A673 (cell line): ENCODE results near the gene RAB22A. TPM values are rescaled to one million over a fixed set of nuclear protein-coding genes. Genes with fewer than 3 reads are reported as not detected.
A peak's percentile ranks its signal among the peaks of the same experiment; 100 is the strongest.

Experiments used
- BruUV-seq: library from RNA; stranded (reverse); fragments of 400-500 nt; replicated peaks from 2 replicates; lab custom pipeline; 2021; lab: Mats Ljungman, UMichigan
- CTCF ChIA-PET: fragments of 300-600 bp; sonication (Branson Sonifier 250); formaldehyde crosslinking; loops from one replicate; lab custom pipeline; 2022; ENCODE audit warnings: antibody characterized with exemption; lab: Charles Lee
- POLR2A ChIA-PET: fragments of 300-600 bp; sonication (Branson Sonifier 250); formaldehyde crosslinking; loops from one replicate; lab custom pipeline; 2022; ENCODE audit warnings: antibody characterized with exemption; ENCODE audit not compliant: low non-redundant PET; lab: Charles Lee
- DNase-seq: peaks from one replicate; pipeline ENCODE4 v3.0.0-alpha.2; 2015; ENCODE audit warnings: low spot score
- H3K27ac ChIP-seq: fragments of 200-600 bp; sonication (generic); 2 replicates; pipeline ENCODE4 v1.5.1; 2016; ENCODE audit warnings: mixed run types, low read depth, mild to moderate bottlenecking, mixed read lengths, antibody characterized with exemption, low read length; ENCODE audit not compliant: poor library complexity, severe bottlenecking
- H3K27me3 ChIP-seq: fragments of 200-600 bp; sonication (generic); replicated peaks from 2 replicates; pipeline ENCODE4 v1.6.1; 2017; ENCODE audit warnings: mixed run types, low read depth, mild to moderate bottlenecking, mixed read lengths, antibody characterized with exemption, low read length; ENCODE audit not compliant: insufficient read depth, poor library complexity
- H3K36me3 ChIP-seq: fragments of 200-600 bp; sonication (generic); 2 replicates; pipeline ENCODE4 v1.6.1; 2016; ENCODE audit warnings: mixed run types, mild to moderate bottlenecking, mixed read lengths, antibody characterized with exemption, low read length; ENCODE audit not compliant: insufficient read depth, poor library complexity, severe bottlenecking
- H3K4me1 ChIP-seq: fragments of 200-600 bp; sonication (generic); 2 replicates; pipeline ENCODE4 v1.6.1; 2017; ENCODE audit warnings: mixed run types, mild to moderate bottlenecking, mixed read lengths, antibody characterized with exemption, low read length; ENCODE audit not compliant: insufficient read depth, poor library complexity, severe bottlenecking
- H3K4me3 ChIP-seq: fragments of 200-600 bp; sonication (generic); 2 replicates; pipeline ENCODE4 v1.5.1; 2016; ENCODE audit warnings: low read depth, mixed run types, mild to moderate bottlenecking, mixed read lengths, low read length; ENCODE audit not compliant: poor library complexity, severe bottlenecking
- H3K9me3 ChIP-seq: fragments of 200-600 bp; sonication (generic); 2 replicates; pipeline ENCODE4 v1.6.1; 2016; ENCODE audit warnings: mixed run types, low read depth, mild to moderate bottlenecking, mixed read lengths, antibody characterized with exemption, low read length; ENCODE audit not compliant: poor library complexity, severe bottlenecking
- EZH2 ChIP-seq: fragments of 200-600 bp; sonication (generic); IDR thresholded peaks from 2 replicates; pipeline ENCODE4 v1.6.1; 2017; ENCODE audit warnings: borderline replicate concordance, low read depth, mild to moderate bottlenecking, mixed read lengths, antibody characterized with exemption, low read length; ENCODE audit not compliant: poor library complexity, severe bottlenecking
- intact Hi-C: fragments of 100-400 bp; cut with micrococcal nuclease; formaldehyde crosslinking; loops from one replicate; pipeline ENCODE4 v1.10.0; 2022; ENCODE audit not compliant: unreplicated experiment
- total RNA-seq: library from RNA; stranded (reverse); gene quantifications from 2 replicates; pipeline ENCODE4 v1.2.3, GENCODE V29; 2021
- TF ChIP-seq, protein P1 (sequence below): fragments of 300-800, 200-600 bp; sonication (generic); conservative IDR thresholded peaks from 2 replicates; pipeline ENCODE4 v1.5.1; 2017; ENCODE audit warnings: low read depth, mild to moderate bottlenecking, antibody characterized with exemption, low read length, moderate library complexity, mixed read lengths

Gene RAB22A
- total RNA-seq, 1 experiment from 2014 or later, result 14.6 TPM

DNA sequence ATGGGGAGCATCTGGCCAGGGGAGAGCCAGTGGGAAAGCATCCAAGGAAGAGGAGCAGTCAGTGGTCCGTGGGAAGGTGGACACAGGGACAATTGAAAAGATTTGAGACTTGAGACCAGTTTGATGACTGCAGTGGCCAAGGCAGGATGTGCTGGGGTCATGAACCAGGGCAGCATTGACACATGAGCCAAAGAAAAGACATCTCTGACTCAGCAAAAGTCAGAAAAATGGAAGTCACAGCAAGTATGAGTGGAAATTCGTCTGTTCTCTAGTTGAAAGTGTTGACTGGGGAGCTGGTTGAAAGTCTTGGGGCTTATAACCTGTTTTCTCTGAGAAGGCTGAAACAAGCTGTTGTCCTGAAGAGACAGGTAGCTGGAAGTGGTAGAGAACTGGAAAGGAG, 31.3 kb downstream of the RAB22A start:
- intact Hi-C loops, result no loop called here
- TF ChIP-seq, protein P1, sequence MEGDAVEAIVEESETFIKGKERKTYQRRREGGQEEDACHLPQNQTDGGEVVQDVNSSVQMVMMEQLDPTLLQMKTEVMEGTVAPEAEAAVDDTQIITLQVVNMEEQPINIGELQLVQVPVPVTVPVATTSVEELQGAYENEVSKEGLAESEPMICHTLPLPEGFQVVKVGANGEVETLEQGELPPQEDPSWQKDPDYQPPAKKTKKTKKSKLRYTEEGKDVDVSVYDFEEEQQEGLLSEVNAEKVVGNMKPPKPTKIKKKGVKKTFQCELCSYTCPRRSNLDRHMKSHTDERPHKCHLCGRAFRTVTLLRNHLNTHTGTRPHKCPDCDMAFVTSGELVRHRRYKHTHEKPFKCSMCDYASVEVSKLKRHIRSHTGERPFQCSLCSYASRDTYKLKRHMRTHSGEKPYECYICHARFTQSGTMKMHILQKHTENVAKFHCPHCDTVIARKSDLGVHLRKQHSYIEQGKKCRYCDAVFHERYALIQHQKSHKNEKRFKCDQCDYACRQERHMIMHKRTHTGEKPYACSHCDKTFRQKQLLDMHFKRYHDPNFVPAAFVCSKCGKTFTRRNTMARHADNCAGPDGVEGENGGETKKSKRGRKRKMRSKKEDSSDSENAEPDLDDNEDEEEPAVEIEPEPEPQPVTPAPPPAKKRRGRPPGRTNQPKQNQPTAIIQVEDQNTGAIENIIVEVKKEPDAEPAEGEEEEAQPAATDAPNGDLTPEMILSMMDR, result no peak
- TF ChIP-seq EZH2, result no peak
- POLR2A ChIA-PET, result no interaction called here
- Histone ChIP-seq H3K36me3 (peaks cover 6% of the 10 kb centered on the region), H3K4me1 (no peaks in the 10 kb centered on the region), H3K4me3 (no peak overlapping the region), H3K27ac (no peak overlapping the region), H3K27me3 (no peaks in the 10 kb centered on the region), H3K9me3 (no peaks in the 10 kb centered on the region)
- DNase-seq, result no peak
- CTCF ChIA-PET, result no interaction called here
- BruUV-seq, result no TSS peak

DNA sequence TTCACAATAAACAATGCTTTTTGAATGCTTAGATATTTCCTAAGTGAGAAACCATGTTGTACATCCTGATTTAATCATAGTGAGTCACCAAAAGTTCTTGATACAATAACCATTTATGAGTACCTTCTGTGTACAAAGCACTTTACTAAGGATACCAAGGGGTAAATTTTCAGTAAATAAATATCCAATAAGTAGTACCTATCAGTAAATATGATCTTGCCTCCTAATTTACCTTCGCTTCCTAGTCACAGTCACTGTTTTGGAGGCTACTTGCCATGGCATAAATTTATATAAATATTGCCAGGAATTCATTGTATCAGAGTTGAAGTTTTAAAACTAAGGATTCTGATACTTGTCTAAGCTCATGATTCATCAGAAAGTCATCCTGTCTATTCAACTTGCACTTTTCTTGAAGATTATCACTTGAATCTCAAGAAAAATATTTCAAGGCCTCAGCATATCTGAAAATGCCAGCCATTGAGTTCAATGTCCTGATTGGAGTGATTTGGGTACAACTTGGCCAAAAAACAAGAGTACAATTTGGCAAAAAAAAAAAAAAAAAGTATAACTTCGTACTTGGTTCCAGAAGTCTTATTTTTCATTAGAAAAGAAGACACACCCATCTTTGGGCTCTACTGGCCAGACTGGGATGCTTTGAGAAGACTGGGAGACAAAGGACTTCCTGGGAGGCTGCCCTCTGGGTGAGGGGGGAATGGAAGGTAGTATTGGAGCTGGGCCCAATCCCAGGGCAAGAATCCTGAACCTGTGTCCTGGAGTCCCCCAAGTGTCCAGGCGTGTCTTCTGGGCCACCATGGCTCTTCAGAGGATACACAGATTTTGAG, 32.8 kb downstream of the RAB22A start:
- no peaks in the 10 kb centered on the region for H3K9me3 ChIP-seq
- ChIA-PET POLR2A (no interaction called here), CTCF (no interaction called here)
- intact Hi-C loops, result no loop called here
- no peak for TF ChIP-seq EZH2
- DNase-seq, result peak; percentile 2
- no peaks in the 10 kb centered on the region for H3K4me1 ChIP-seq
- no peak overlapping the region for H3K27ac ChIP-seq
- peaks cover 9% of the 10 kb centered on the region for H3K36me3 ChIP-seq
- H3K4me3 ChIP-seq, result no peak overlapping the region
- no TSS peak for BruUV-seq
- H3K27me3 ChIP-seq, result no peaks in the 10 kb centered on the region

DNA sequence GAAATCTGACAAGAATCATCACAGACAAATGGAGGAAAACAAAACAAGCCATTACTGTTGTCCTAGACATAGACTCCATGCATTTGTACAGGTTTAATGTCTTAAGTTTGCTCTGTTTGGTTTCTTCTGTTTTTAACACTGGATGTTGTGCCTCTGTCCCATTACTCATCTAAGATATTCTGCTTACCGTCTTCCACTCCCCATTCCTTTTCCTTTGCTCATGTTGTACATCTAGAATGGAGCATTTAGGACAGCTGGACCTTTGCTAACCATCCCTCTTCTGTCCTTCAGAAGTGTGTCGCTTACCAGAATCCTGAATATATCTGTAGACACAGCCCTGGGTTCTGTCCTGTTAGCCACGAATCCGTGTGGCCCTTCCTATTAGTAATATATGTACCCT, 35.2 kb downstream of the RAB22A start:
- TF ChIP-seq EZH2, result no peak
- TF ChIP-seq, protein P1, result no peak
- Histone ChIP-seq H3K27me3 (no peaks in the 10 kb centered on the region), H3K27ac (no peak overlapping the region), H3K4me3 (no peak overlapping the region), H3K9me3 (no peaks in the 10 kb centered on the region), H3K4me1 (no peaks in the 10 kb centered on the region), H3K36me3 (peaks cover 9% of the 10 kb centered on the region)
- no peak for DNase-seq
- BruUV-seq, result no TSS peak
- CTCF ChIA-PET, result no interaction called here
- intact Hi-C loops, result no loop called here
- POLR2A ChIA-PET, result no interaction called here

DNA sequence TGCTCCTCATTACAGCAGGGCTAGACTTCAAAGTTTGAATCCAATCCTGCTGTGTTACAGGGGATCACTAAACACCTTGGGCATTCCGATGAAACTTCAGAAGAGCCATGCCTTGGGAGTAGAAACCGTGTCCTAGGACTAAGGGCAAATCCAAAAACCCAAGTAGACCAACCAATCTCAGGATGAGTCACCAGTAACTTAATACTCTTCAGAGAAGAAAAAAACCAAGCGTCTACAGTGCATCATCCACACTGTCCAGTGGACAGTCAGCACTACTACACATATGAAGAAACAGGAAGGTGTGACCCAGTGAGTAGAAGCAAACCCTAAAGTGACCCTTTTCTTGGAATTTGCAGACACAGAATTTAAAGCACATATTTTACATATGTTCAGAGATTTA, 40.1 kb downstream of the RAB22A start:
- no peak overlapping the region for H3K4me3 ChIP-seq
- CTCF ChIA-PET, result no interaction called here
- POLR2A ChIA-PET, result no interaction called here
- no peaks in the 10 kb centered on the region for H3K4me1 ChIP-seq
- no peak for TF ChIP-seq EZH2
- TF ChIP-seq, protein P1, result no peak
- no peak overlapping the region for H3K27ac ChIP-seq
- H3K36me3 ChIP-seq, result peaks cover 15% of the 10 kb centered on the region
- no peak for DNase-seq
- intact Hi-C loops, result no loop called here
- H3K9me3 ChIP-seq, result no peaks in the 10 kb centered on the region
- no TSS peak for BruUV-seq
- no peaks in the 10 kb centered on the region for H3K27me3 ChIP-seq
